Measurements from ENCODE around the gene ACOT12. TPM values are rescaled to one million over a fixed set of nuclear protein-coding genes. Genes with fewer than 3 reads are reported as not detected.
A peak's percentile ranks its signal among the peaks of the same experiment; 100 is the strongest.

ACOT12 gene
- total and polyA plus RNA-seq, 2 experiments from 2014 or later = 0.15 TPM; not detected in 1

GRCh38 chr5:81395262-81395661 lies 1.3 kb upstream of the ACOT12 start (continued):
- no peak for TF ChIP-seq REST (IDR thresholded peaks at IDR 0.05; ENCODE audit: unreplicated experiment)
- no peak for TF ChIP-seq EZH2 (IDR thresholded peaks at IDR 0.05; ENCODE audit: low read depth, unreplicated experiment)

- no peak overlapping the region for H3K27ac Mint-ChIP-seq
- peak overlapping the region; percentile 99 for H2AFZ ChIP-seq
Observed at GRCh38 chr5:81393430-81393782, 528 bp downstream of the ACOT12 start.

More at GRCh38 chr5:81393430-81393782, 528 bp downstream of the ACOT12 start:
- H3K9me3 Mint-ChIP-seq = no peaks in the 10 kb centered on the region; the same call in 2 of the 3 replicates
- TF ChIP-seq CTCF (conservative IDR thresholded peaks at IDR 0.05; ENCODE audit: low read depth in 2 of 2) (peak; percentile 43 to 51), NANOG (IDR thresholded peaks at IDR 0.05; ENCODE audit: borderline replicate concordance) (no peak), POLR2AphosphoS5 (IDR thresholded peaks at IDR 0.05; ENCODE audit: low read depth) (no peak), ZNF331 (CRISPR knock-in tag; IDR thresholded peaks at IDR 0.05; ENCODE audit: low read depth) (no peak), ZNF462 (CRISPR knock-in tag; IDR thresholded peaks at IDR 0.05) (no peak), JUNB (IDR thresholded peaks at IDR 0.05; ENCODE audit: unreplicated experiment) (no peak)
- no peaks in the 10 kb centered on the region for H4K20me1 ChIP-seq (replicated peaks; ENCODE audit: insufficient read depth)
- H3K9me2 ChIP-seq (ENCODE audit: insufficient read depth) = no peaks in the 10 kb centered on the region
- no peak for ATAC-seq
- no peaks in the 10 kb centered on the region for H3K4me1 Mint-ChIP-seq
- no peaks in the 10 kb centered on the region for H3K36me3 ChIP-seq (ENCODE audit: insufficient read depth)
- 0 out of 2 replicates have a peak, but pooled peaks cover 4% of the 10 kb centered on the region for H3F3A ChIP-seq (replicated peaks; ENCODE audit: low read depth)
- H3K27me3 ChIP-seq (ENCODE audit: insufficient read depth) = peaks cover 26% of the 10 kb centered on the region
- DNase-seq (ENCODE audit: low spot score) = no peak
- peak overlapping the region; percentile 73 for H3K4me3 ChIP-seq
- H3K4me1 ChIP-seq (ENCODE audit: insufficient read depth) = no peaks in the 10 kb centered on the region
- H3K79me2 ChIP-seq (replicated peaks; ENCODE audit: insufficient read depth) = no peaks in the 10 kb centered on the region
- H3K27me3 Mint-ChIP-seq (ENCODE audit: insufficient read depth, low read depth, poor library complexity) = peaks cover 8% of the 10 kb centered on the region
- H3K27ac ChIP-seq (ENCODE audit: low read depth) = no peak overlapping the region
- H3K4me2 ChIP-seq = peak overlapping the region; percentile 92
- H3K4me3 Mint-ChIP-seq = peak overlapping the region; percentile 83
- no peaks in the 10 kb centered on the region for H3K36me3 Mint-ChIP-seq (ENCODE audit: low read depth)

Data from GM23338 (cell line).